Motor neuron (in vitro differentiated cells): ENCODE data around the gene CEBPB. TPM values are rescaled to one million over a fixed set of nuclear protein-coding genes. Genes with fewer than 3 reads are reported as not detected.
"Not testable (repeated sequence)": the region's sequence is repeated elsewhere in the genome, so short reads cannot be mapped to it uniquely, and the experiment has no call there.

Experiments used
- ATAC-seq, 8 experiments: fragments of 200-7000 bp; cut with Tn5 transposase; replicated peaks in 6 of 8; 2 replicates each; pipeline ENCODE4 v1.8.0; 2021; ENCODE audit warnings: mild to moderate bottlenecking in 8 of 8, moderate library complexity in 8 of 8
- H3K27ac ChIP-seq, 2 donors: fragments of 250-450 bp; sonication (Bioruptor Pico); 2 replicates each; pipeline ENCODE4 v1.9.0; 2021; ENCODE audit warnings: antibody characterized with exemption in 2 of 2, mild to moderate bottlenecking in 2 of 2, moderate library complexity in 1 of 2
- H3K4me1 ChIP-seq, 2 donors: fragments of 250-450 bp; sonication (Bioruptor Pico); replicated peaks in 1 of 2; 2 replicates each; pipeline ENCODE4 v1.6.1; 2021; ENCODE audit warnings: antibody characterized with exemption in 2 of 2, mild to moderate bottlenecking in 2 of 2, moderate library complexity in 1 of 2
- H3K4me3 ChIP-seq, 5 donors: fragments of 250-450 bp; sonication (Bioruptor Pico); 2 replicates each; pipeline ENCODE4 v1.9.0; 2021; ENCODE audit warnings: antibody characterized with exemption in 5 of 5, mild to moderate bottlenecking in 5 of 5, moderate library complexity in 4 of 5
- WGBS, 10 experiments: fragments of 450-650 bp; shearing (Covaris generic); methylation state at CpG; one replicate each; pipeline ENCODE4 v1.0.0; 2022; 5-methylcytosine and 5-hydroxymethylcytosine counted together
- in situ Hi-C, 9 experiments: fragments of 400-800 bp; cut with MboI; loops; one replicate each; pipeline ENCODE4 v1.15.0; 2021; ENCODE audit warnings: low sequenced_read_pairs in 9 of 9, low pct_unique_long_range_greater_than_20kb in 2 of 9; ENCODE audit not compliant: unreplicated experiment in 9 of 9
- total RNA-seq, 8 experiments: library from RNA; unstranded; fragments of 300-600 nt; gene quantifications; 2 replicates each; pipeline versions ENCODE4 v1.2.3 to v1.2.4, GENCODE V29; 2022

Gene CEBPB
- total RNA-seq, 8 experiments from 2014 or later: 3.3 to 19.4 (median 8.9) TPM

GRCh38 chr20:50152394-50153152 is 38.1 kb upstream of the CEBPB start:
- WGBS, 10 experiments: 0 to 27% (median 8%) methylated on average over 1 to 2 of the region's 4 CpGs; no CpG with 5 or more reads in 6 of the 10 experiments
- H3K4me1 ChIP-seq: peaks cover 9 to 17% of the 10 kb centered on the region in 2 donors
- peak overlapping the region in 1 of 2 donors; percentile 73 for H3K27ac ChIP-seq
- H3K4me3 ChIP-seq: peak overlapping the region; percentile 70 to 97 (median 92)
- in situ Hi-C loops: loop anchor here in 1 of 9 experiments (25.0 kb wide), 1 partner anchor 165 kb away; the partner anchor contains the start of gene SNAI1
- no peak for ATAC-seq

- peak in 3 of 8 experiments; percentile 3 to 28 (median 19) for ATAC-seq
- WGBS, 10 experiments: 0 to 10% (median 0%) methylated on average over 1 to 3 of the region's 18 CpGs; no CpG with 5 or more reads in 7 of the 10 experiments
Observed at GRCh38 chr20:50153153-50153499, 37.5 kb upstream of the CEBPB start.

GRCh38 chr20:50153500-50154377 is 36.9 kb upstream of the CEBPB start, which contains the start of gene PEDS1:
PEDS1 (minus strand) TSS chr20:50153723; CDS start chr20:50153637, 86 bp downstream.
- ATAC-seq: peak; percentile 88 to 98 (median 96)
- H3K27ac ChIP-seq: peak within 1 kb of the TSS; percentile 70 to 79
- 0 to 57% (median 27%) methylated on average over 2 to 14 of the region's 99 CpGs; no CpG with 5 or more reads in 3 of the 10 experiments for WGBS, 10 experiments
- in situ Hi-C loops: loop anchor here in 1 of 9 experiments (25.0 kb wide), 1 partner anchor 166 kb away; the partner anchor contains the start of gene SNAI1
- peaks cover 9 to 17% of the 10 kb centered on the region in 2 donors for H3K4me1 ChIP-seq
- H3K4me3 ChIP-seq: peak within 1 kb of the TSS; percentile 70 to 97 (median 92)

More at GRCh38 chr20:50153153-50153499, 37.5 kb upstream of the CEBPB start:
- peak overlapping the region; percentile 36 to 73 for H3K27ac ChIP-seq
- peaks cover 9 to 17% of the 10 kb centered on the region in 2 donors for H3K4me1 ChIP-seq
- peak overlapping the region; percentile 70 to 97 (median 92) for H3K4me3 ChIP-seq
- in situ Hi-C loops: loop anchor here in 1 of 9 experiments (25.0 kb wide), 1 partner anchor 166 kb away; the partner anchor contains the start of gene SNAI1

- in situ Hi-C loops: loop anchor here in 1 of 9 experiments (25.0 kb wide), 1 partner anchor 174 kb away; the partner anchor contains the start of gene SNAI1
- 69 to 100% (median 94%) methylated on average over 1 to 6 of the region's 7 CpGs; no CpG with 5 or more reads in 3 of the 10 experiments for WGBS, 10 experiments
- not testable (repeated sequence) for H3K27ac ChIP-seq, H3K4me3 ChIP-seq, ATAC-seq
- peaks cover 10 to 11% of the 10 kb centered on the region in 2 donors for H3K4me1 ChIP-seq
Observed at GRCh38 chr20:50161494-50161893, 29.1 kb upstream of the CEBPB start.

GRCh38 chr20:50163570-50164317 is 26.9 kb upstream of the CEBPB start:
- H3K4me1 ChIP-seq: peaks cover 14 to 15% of the 10 kb centered on the region in 2 donors
- no peak overlapping the region for H3K27ac ChIP-seq
- no peak overlapping the region for H3K4me3 ChIP-seq
- ATAC-seq: no peak
- in situ Hi-C loops: loop anchor here in 1 of 9 experiments (25.0 kb wide), 1 partner anchor 176 kb away; the partner anchor contains the start of gene SNAI1
- WGBS, 10 experiments: 53 to 93% (median 74%) methylated on average over 2 to 9 of the region's 9 CpGs; no CpG with 5 or more reads in 2 of the 10 experiments

- H3K27ac ChIP-seq: peak overlapping the region; percentile 79 to 91
- H3K4me1 ChIP-seq: peaks cover 14 to 15% of the 10 kb centered on the region in 2 donors
- in situ Hi-C loops: loop anchor here in 1 of 9 experiments (25.0 kb wide), 1 partner anchor 179 kb away; the partner anchor contains the start of gene SNAI1
- H3K4me3 ChIP-seq: peak overlapping the region; percentile 3 to 35 (median 18)
- ATAC-seq: peak; percentile 95 to 99 (median 96)
- 0 to 21% (median 7%) methylated on average over 3 to 13 of the region's 20 CpGs for WGBS, 10 experiments
Observed at GRCh38 chr20:50165684-50166554, 24.7 kb upstream of the CEBPB start.

- peak in 2 of 8 experiments; percentile 1 for ATAC-seq
- Histone ChIP-seq H3K4me3 (no peak overlapping the region), H3K27ac (no peak overlapping the region), H3K4me1 (peaks cover 18 to 23% of the 10 kb centered on the region in 2 donors)
- in situ Hi-C loops: loop anchor here in 1 of 9 experiments (25.0 kb wide), 1 partner anchor 182 kb away; the partner anchor contains the start of gene SNAI1
- WGBS, 10 experiments: 0 to 100% (median 27%) methylated on average over 1 to 4 of the region's 5 CpGs; no CpG with 5 or more reads in 2 of the 10 experiments
Observed at GRCh38 chr20:50169329-50169823, 21.3 kb upstream of the CEBPB start.

GRCh38 chr20:50170549-50171220 is 19.9 kb upstream of the CEBPB start:
- ATAC-seq: no peak
- WGBS, 10 experiments: 62 to 100% (median 85%) methylated on average over 1 to 14 of the region's 14 CpGs; no CpG with 5 or more reads in 1 of the 10 experiments
- Histone ChIP-seq H3K4me3 (no peak overlapping the region), H3K27ac (no peak overlapping the region), H3K4me1 (peaks cover 13 to 17% of the 10 kb centered on the region in 2 donors)
- in situ Hi-C loops: loop anchor here in 1 of 9 experiments (25.0 kb wide), 1 partner anchor 183 kb away; the partner anchor contains the start of gene SNAI1

GRCh38 chr20:50172347-50173013 is 18.1 kb upstream of the CEBPB start:
- ATAC-seq: peak; percentile 92 to 98 (median 96)
- in situ Hi-C loops: loop anchor here in 1 of 9 experiments (25.0 kb wide), 1 partner anchor 185 kb away; the partner anchor contains the start of gene SNAI1
- H3K4me3 ChIP-seq: peak overlapping the region; percentile 21 to 37 (median 32)
- WGBS, 10 experiments: 0 to 10% (median 3%) methylated on average over 2 to 18 of the region's 36 CpGs; no CpG with 5 or more reads in 3 of the 10 experiments
- H3K27ac ChIP-seq: peak overlapping the region; percentile 8 to 61
- H3K4me1 ChIP-seq: peaks cover 3 to 9% of the 10 kb centered on the region in 2 donors

GRCh38 chr20:50174456-50174855 is 16.2 kb upstream of the CEBPB start:
- no peak overlapping the region for H3K4me3 ChIP-seq
- in situ Hi-C loops: loop anchor here in 1 of 9 experiments (25.0 kb wide), 1 partner anchor 187 kb away; the partner anchor contains the start of gene SNAI1
- 20 to 100% (median 100%) methylated on average over 1 to 2 of the region's 5 CpGs; no CpG with 5 or more reads in 3 of the 10 experiments for WGBS, 10 experiments
- peaks cover 3 to 9% of the 10 kb centered on the region in 2 donors for H3K4me1 ChIP-seq
- H3K27ac ChIP-seq: no peak overlapping the region
- ATAC-seq: no peak
